HepG2 (cell line): ENCODE data around the gene GMEB2. TPM values are rescaled to one million over a fixed set of nuclear protein-coding genes. Genes with fewer than 3 reads are reported as not detected.

Experiments used
- BCL3 ChIP-seq: sonication (generic); formaldehyde crosslinking; IDR thresholded peaks from 2 replicates; pipeline ENCODE4 v1.5.1; 2020; ENCODE audit warnings: mild to moderate bottlenecking, missing genetic modification reagents, moderate library complexity
- E2F2 ChIP-seq: sonication (generic); formaldehyde crosslinking; IDR thresholded peaks from 2 replicates; pipeline ENCODE4 v1.4.0; 2020; ENCODE audit warnings: missing genetic modification reagents, borderline replicate concordance
- ETV6 ChIP-seq: sonication (generic); formaldehyde crosslinking; conservative IDR thresholded peaks from 2 replicates; pipeline ENCODE4 v1.4.0; 2020; ENCODE audit warnings: missing genetic modification reagents
- FOXP1 ChIP-seq, 2 experiments: fragments of 450-650 bp in 1 of 2; IDR thresholded peaks; 2 replicates each; pipeline ENCODE4 v1.6.1; 2017 to 2018; ENCODE audit warnings: antibody characterized with exemption in 1 of 2
- REST ChIP-seq, 2 experiments: IDR thresholded peaks; 2 replicates each; pipeline ENCODE4 v1.6.1; 2011 to 2012; ENCODE audit warnings: low read length in 2 of 2, borderline replicate concordance in 1 of 2, low read depth in 1 of 2, mild to moderate bottlenecking in 1 of 2, moderate library complexity in 1 of 2
- SP1 ChIP-seq, 2 experiments: fragments of 450-650 bp in 1 of 2; sonication (generic) in 1 of 2; formaldehyde crosslinking in 1 of 2; IDR thresholded peaks; 2 replicates each; pipeline versions ENCODE4 v1.4.0 to v1.6.1; 2016 to 2020; ENCODE audit warnings: missing genetic modification reagents in 1 of 2
- STAG1 ChIP-seq: sonication (generic); formaldehyde crosslinking; IDR thresholded peaks from 2 replicates; pipeline ENCODE4 v1.4.0; 2020; ENCODE audit warnings: missing genetic modification reagents
- ZFY ChIP-seq: sonication (generic); formaldehyde crosslinking; IDR thresholded peaks from 2 replicates; pipeline ENCODE4 v1.4.0; 2020; ENCODE audit warnings: missing genetic modification reagents
- ZNF614 ChIP-seq: IDR thresholded peaks from 2 replicates; pipeline ENCODE4 v1.6.1; 2018; ENCODE audit warnings: missing biosample characterization, missing genetic modification reagents, inconsistent platforms, borderline replicate concordance
- polyA plus RNA-seq, 8 experiments: library from polyadenylated mRNA; depleted of rRNA in 3 of 8; stranded (reverse) in 7 of 8; unstranded in 1 of 8; fragments of >200 nt; fragmentation: Illumina TruSeq in 4 of 8; extraction: Trizol in 4 of 8; gene quantifications; 2 replicates each; pipeline versions ENCODE4 v1.2.1 to v1.2.3, GENCODE V29; 2011 to 2016; ENCODE audit warnings: low read depth in 4 of 8, missing spikeins in 1 of 8, mixed read lengths in 1 of 8; ENCODE audit not compliant: insufficient read depth in 1 of 8
- total RNA-seq, 5 experiments: library from RNA; depleted of rRNA; stranded (reverse); fragments of >200 nt; fragmentation: Illumina TruSeq; extraction: Trizol; gene quantifications; 2 replicates each; pipeline ENCODE4 v1.2.3, GENCODE V29; 2016; ENCODE audit warnings: low read depth in 1 of 5
- TF ChIP-seq, protein P1 (sequence below): sonication (generic); formaldehyde crosslinking; IDR thresholded peaks from 2 replicates; pipeline ENCODE4 v1.8.0; 2022; ENCODE audit warnings: missing genetic modification reagents, low read depth, mild to moderate bottlenecking, borderline replicate concordance
- TF ChIP-seq, protein P2 (sequence below): sonication (generic); formaldehyde crosslinking; IDR thresholded peaks from 2 replicates; pipeline ENCODE4 v1.5.0; 2020; ENCODE audit warnings: mild to moderate bottlenecking, missing genetic modification reagents, borderline replicate concordance
- TF ChIP-seq, protein P3 (sequence below): sonication (generic); IDR thresholded peaks from 2 replicates; pipeline ENCODE4 v1.6.1; 2016; ENCODE audit warnings: low read depth, borderline replicate concordance
- TF ChIP-seq, protein P4 (sequence below): sonication (generic); formaldehyde crosslinking; IDR thresholded peaks from 2 replicates; pipeline ENCODE4 v1.4.0; 2020; ENCODE audit warnings: missing genetic modification reagents, mild to moderate bottlenecking, borderline replicate concordance

The GMEB2 gene
- total and polyA plus RNA-seq, 2 of the 13 experiments (the other 11 are each of a cell fraction or from before 2014, with no cell fraction given) = 10.6 to 12.4 TPM

- TF ChIP-seq REST (IDR thresholded peaks at IDR 0.05; ENCODE audit: borderline replicate concordance in 1 of 2, low read depth in 1 of 2, low read length in 2 of 2) = peak in 1 of 2 experiments; percentile 64; a peak in 1 of 4 replicates
- peak; percentile 69 for TF ChIP-seq STAG1 (CRISPR knock-in tag)
- TF ChIP-seq, protein P1, sequence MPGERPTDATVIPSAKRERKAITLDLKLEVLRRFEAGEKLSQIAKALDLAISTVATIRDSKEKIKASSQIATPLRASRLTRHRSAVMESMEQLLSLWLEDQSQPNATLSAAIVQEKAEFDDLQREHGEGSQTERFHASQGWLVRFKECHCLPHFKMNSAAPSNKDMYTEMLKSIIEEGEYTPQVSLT (CRISPR knock-in tag) = no peak
- TF ChIP-seq, protein P2, sequence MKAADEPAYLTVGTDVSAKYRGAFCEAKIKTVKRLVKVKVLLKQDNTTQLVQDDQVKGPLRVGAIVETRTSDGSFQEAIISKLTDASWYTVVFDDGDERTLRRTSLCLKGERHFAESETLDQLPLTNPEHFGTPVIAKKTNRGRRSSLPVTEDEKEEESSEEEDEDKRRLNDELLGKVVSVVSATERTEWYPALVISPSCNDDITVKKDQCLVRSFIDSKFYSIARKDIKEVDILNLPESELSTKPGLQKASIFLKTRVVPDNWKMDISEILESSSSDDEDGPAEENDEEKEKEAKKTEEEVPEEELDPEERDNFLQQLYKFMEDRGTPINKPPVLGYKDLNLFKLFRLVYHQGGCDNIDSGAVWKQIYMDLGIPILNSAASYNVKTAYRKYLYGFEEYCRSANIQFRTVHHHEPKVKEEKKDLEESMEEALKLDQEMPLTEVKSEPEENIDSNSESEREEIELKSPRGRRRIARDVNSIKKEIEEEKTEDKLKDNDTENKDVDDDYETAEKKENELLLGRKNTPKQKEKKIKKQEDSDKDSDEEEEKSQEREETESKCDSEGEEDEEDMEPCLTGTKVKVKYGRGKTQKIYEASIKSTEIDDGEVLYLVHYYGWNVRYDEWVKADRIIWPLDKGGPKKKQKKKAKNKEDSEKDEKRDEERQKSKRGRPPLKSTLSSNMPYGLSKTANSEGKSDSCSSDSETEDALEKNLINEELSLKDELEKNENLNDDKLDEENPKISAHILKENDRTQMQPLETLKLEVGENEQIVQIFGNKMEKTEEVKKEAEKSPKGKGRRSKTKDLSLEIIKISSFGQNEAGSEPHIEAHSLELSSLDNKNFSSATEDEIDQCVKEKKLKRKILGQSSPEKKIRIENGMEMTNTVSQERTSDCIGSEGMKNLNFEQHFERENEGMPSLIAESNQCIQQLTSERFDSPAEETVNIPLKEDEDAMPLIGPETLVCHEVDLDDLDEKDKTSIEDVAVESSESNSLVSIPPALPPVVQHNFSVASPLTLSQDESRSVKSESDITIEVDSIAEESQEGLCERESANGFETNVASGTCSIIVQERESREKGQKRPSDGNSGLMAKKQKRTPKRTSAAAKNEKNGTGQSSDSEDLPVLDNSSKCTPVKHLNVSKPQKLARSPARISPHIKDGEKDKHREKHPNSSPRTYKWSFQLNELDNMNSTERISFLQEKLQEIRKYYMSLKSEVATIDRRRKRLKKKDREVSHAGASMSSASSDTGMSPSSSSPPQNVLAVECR (CRISPR knock-in tag) = peak; percentile 87
- TF ChIP-seq SP1 (IDR thresholded peaks at IDR 0.05) = peak; percentile 87; the same call in 1 of the 2 replicates
- peak; percentile 75 for TF ChIP-seq SP1 (CRISPR knock-in tag; IDR thresholded peaks at IDR 0.05)
- TF ChIP-seq ETV6 (CRISPR knock-in tag) = peak; percentile 83
- TF ChIP-seq, protein P3, sequence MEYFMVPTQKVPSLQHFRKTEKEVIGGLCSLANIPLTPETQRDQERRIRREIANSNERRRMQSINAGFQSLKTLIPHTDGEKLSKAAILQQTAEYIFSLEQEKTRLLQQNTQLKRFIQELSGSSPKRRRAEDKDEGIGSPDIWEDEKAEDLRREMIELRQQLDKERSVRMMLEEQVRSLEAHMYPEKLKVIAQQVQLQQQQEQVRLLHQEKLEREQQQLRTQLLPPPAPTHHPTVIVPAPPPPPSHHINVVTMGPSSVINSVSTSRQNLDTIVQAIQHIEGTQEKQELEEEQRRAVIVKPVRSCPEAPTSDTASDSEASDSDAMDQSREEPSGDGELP = peak; percentile 78; the same call in 1 of the 2 replicates
- TF ChIP-seq, protein P4, sequence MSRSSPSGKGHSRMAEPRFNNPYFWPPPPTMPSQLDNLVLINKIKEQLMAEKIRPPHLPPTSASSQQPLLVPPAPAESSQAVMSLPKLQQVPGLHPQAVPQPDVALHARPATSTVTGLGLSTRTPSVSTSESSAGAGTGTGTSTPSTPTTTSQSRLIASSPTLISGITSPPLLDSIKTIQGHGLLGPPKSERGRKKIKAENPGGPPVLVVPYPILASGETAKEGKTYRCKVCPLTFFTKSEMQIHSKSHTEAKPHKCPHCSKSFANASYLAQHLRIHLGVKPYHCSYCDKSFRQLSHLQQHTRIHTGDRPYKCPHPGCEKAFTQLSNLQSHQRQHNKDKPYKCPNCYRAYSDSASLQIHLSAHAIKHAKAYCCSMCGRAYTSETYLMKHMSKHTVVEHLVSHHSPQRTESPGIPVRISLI (CRISPR knock-in tag) = no peak
- TF ChIP-seq ZNF614 = peak; percentile 84; the same call in 1 of the 2 replicates
- no peak for TF ChIP-seq FOXP1 (IDR thresholded peaks at IDR 0.05)
- TF ChIP-seq FOXP1 (CRISPR knock-in tag; IDR thresholded peaks at IDR 0.05) = no peak
- TF ChIP-seq BCL3 (CRISPR knock-in tag) = peak; percentile 76; the same call in 1 of the 2 replicates
- TF ChIP-seq ZFY = peak; percentile 77
- 0 out of 2 replicates have a peak, but pooled peaks have one; percentile 64 for TF ChIP-seq E2F2 (CRISPR knock-in tag)
Observed at GRCh38 chr20:63641792-63642523, 15.1 kb upstream of the GMEB2 start (continued).
